Mesenchymal stem cell (in vitro differentiated cells and primary cell): ENCODE data around the gene APOL3.

ENCODE experiments used
- DNase-seq: peaks from one replicate; pipeline ENCODE4 v3.0.0-alpha.2; 2013
- H2AFZ ChIP-seq: one replicate; pipeline ENCODE4 v1.6.1; 2013; ENCODE audit warnings: low read depth, mild to moderate bottlenecking, control low read depth, inconsistent platforms, low read length, moderate library complexity
- H2AK5ac ChIP-seq: 2 replicates; pipeline ENCODE4 v1.6.1; 2013; ENCODE audit warnings: low read length, moderate library complexity, mild to moderate bottlenecking, inconsistent platforms; ENCODE audit not compliant: severe bottlenecking
- H2BK120ac ChIP-seq: one replicate; pipeline ENCODE4 v1.6.1; 2013; ENCODE audit warnings: low read depth, mild to moderate bottlenecking, inconsistent platforms, low read length, moderate library complexity
- H2BK12ac ChIP-seq, 2 experiments: one replicate each; pipeline ENCODE4 v1.6.1; 2013; ENCODE audit warnings: inconsistent platforms in 2 of 2, low read length in 2 of 2, mild to moderate bottlenecking in 2 of 2, moderate library complexity in 2 of 2, control low read depth in 1 of 2
- H2BK15ac ChIP-seq: one replicate; pipeline ENCODE4 v1.6.1; 2013; ENCODE audit warnings: mild to moderate bottlenecking, low read depth, inconsistent platforms; ENCODE audit not compliant: poor library complexity, severe bottlenecking
- H2BK5ac ChIP-seq: 2 replicates; pipeline ENCODE4 v1.6.1; 2013; ENCODE audit warnings: low read depth, mild to moderate bottlenecking, low read length, control low read depth, inconsistent platforms; ENCODE audit not compliant: poor library complexity, severe bottlenecking
- H3K14ac ChIP-seq, 2 experiments: one replicate each; pipeline ENCODE4 v1.6.1; 2013; ENCODE audit warnings: inconsistent platforms in 2 of 2, low read length in 2 of 2, control low read depth in 1 of 2, mild to moderate bottlenecking in 1 of 2, moderate library complexity in 1 of 2
- H3K18ac ChIP-seq, 2 experiments: one replicate each; pipeline ENCODE4 v1.6.1; 2013; ENCODE audit warnings: inconsistent platforms in 2 of 2, low read length in 2 of 2, control low read depth in 1 of 2, low read depth in 1 of 2, mild to moderate bottlenecking in 1 of 2
- H3K23ac ChIP-seq, 2 experiments: one replicate each; pipeline ENCODE4 v1.6.1; 2013; ENCODE audit warnings: inconsistent platforms in 2 of 2, low read length in 2 of 2, mild to moderate bottlenecking in 2 of 2, moderate library complexity in 2 of 2, control low read depth in 1 of 2
- H3K27ac ChIP-seq: 2 replicates; pipeline ENCODE4 v1.5.1; 2013; ENCODE audit warnings: mild to moderate bottlenecking, moderate library complexity, low read length, control low read depth, inconsistent platforms; ENCODE audit not compliant: poor library complexity, severe bottlenecking
- H3K27me3 ChIP-seq, 2 experiments: 2 replicates each; pipeline versions ENCODE4 v1.6.1 to v1.7.0; 2013; ENCODE audit warnings: low read length in 2 of 2, mild to moderate bottlenecking in 2 of 2, moderate library complexity in 2 of 2, control low read depth in 1 of 2, inconsistent platforms in 1 of 2; ENCODE audit not compliant: control insufficient read depth in 1 of 2, insufficient read depth in 1 of 2
- H3K36me3 ChIP-seq, 2 experiments: 2 replicates each; pipeline versions ENCODE4 v1.6.1 to v1.7.0; 2013; ENCODE audit warnings: low read length in 2 of 2, control low read depth in 1 of 2, inconsistent platforms in 1 of 2, low read depth in 1 of 2, mild to moderate bottlenecking in 1 of 2; ENCODE audit not compliant: insufficient read depth in 2 of 2, control insufficient read depth in 1 of 2
- H3K4ac ChIP-seq, 2 experiments: one replicate each; pipeline ENCODE4 v1.6.1; 2013; ENCODE audit warnings: inconsistent platforms in 2 of 2, low read length in 2 of 2, mild to moderate bottlenecking in 2 of 2, moderate library complexity in 2 of 2, control low read depth in 1 of 2, low read depth in 1 of 2
- H3K4me1 ChIP-seq: 2 replicates; pipeline ENCODE4 v1.6.1; 2013; ENCODE audit warnings: low read depth, low read length, control low read depth; ENCODE audit not compliant: control insufficient read depth, insufficient read depth
- H3K4me2 ChIP-seq: 2 replicates; pipeline ENCODE4 v1.6.1; 2013; ENCODE audit warnings: low read length, mild to moderate bottlenecking, inconsistent platforms; ENCODE audit not compliant: poor library complexity, severe bottlenecking
- H3K4me3 ChIP-seq, 2 experiments: 2 replicates each; pipeline versions ENCODE4 v1.5.1 to v1.7.0; 2013; ENCODE audit warnings: low read length in 2 of 2, mild to moderate bottlenecking in 2 of 2, control low read depth in 1 of 2, low read depth in 1 of 2; ENCODE audit not compliant: insufficient read depth in 1 of 2
- H3K79me1 ChIP-seq: replicated peaks from 2 replicates; pipeline ENCODE4 v1.6.1; 2013; ENCODE audit warnings: mild to moderate bottlenecking, control low read depth, low read length, inconsistent platforms; ENCODE audit not compliant: poor library complexity, severe bottlenecking
- H3K9ac ChIP-seq: 2 replicates; pipeline ENCODE4 v1.7.0; 2013; ENCODE audit warnings: mild to moderate bottlenecking, low read length, moderate library complexity
- H3K9me3 ChIP-seq: 2 replicates; pipeline ENCODE4 v1.7.0; 2013; ENCODE audit warnings: mild to moderate bottlenecking, low read length; ENCODE audit not compliant: control insufficient read depth
- H4K8ac ChIP-seq: one replicate; pipeline ENCODE4 v1.6.1; 2013; ENCODE audit warnings: inconsistent platforms, mild to moderate bottlenecking, low read length, moderate library complexity
- H4K91ac ChIP-seq: one replicate; pipeline ENCODE4 v1.6.1; 2013; ENCODE audit warnings: mild to moderate bottlenecking, low read length, inconsistent platforms
- WGBS: methylation state at CpG from one replicate; pipeline ENCODE4 v1.1.7; 2013; ENCODE audit warnings: mixed read lengths; 5-methylcytosine and 5-hydroxymethylcytosine counted together

APOL3 gene

DNA sequence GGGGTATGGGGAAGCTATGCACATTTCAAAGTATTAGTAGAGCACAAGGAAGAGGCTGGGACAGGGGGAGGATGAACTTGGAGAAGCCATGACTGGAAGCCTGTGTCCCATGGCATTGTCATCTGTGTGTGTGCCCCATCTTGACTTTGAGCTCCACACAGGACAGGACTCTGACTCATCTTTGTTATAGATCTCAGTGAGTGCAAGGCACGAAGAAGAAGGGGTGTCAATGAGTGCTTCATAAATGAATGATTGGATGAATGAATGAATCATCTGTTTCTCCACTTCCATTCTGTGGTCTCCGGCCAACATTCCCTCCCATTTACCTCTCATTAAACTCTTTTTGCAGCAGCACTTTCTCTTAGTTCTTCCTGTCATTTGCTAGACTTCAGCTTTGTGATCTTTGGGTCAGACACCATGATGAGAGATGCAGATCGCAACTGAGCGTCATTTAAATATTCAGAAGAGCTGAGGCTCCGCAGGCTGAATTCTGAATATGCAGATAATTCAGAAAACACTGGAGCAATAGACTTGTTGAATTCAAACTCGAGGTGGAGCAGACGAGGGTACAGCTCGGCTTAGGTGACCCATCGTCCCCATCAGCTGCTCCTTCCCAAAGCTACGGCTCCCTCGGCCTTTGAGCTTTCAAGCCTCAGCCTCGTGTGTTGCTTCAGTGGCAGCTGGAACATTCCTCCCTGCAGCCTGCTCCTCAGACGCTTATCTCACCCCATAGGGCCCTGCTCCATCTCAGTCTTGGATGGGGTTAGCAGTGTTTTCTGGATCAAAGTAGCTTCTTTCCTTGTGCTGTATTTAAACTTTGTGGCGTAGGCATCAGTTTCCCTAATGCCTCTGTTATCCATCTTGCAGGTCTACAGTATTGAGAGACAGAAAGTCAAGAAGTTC lies 30.8 kb downstream of the APOL3 start:
- no peak overlapping the region for H3K4me3 ChIP-seq
- no peak overlapping the region for H2AFZ ChIP-seq
- H3K79me1 ChIP-seq = no peaks in the 10 kb centered on the region
- H3K4me1 ChIP-seq = peaks cover 2% of the 10 kb centered on the region
- no peak overlapping the region for H3K4me2 ChIP-seq
- H3K36me3 ChIP-seq = no peaks in the 10 kb centered on the region
- H3K23ac ChIP-seq = no peak overlapping the region
- H3K4ac ChIP-seq = no peak overlapping the region
- H2BK5ac ChIP-seq = no peak overlapping the region
- H4K8ac ChIP-seq = no peak overlapping the region
- no peak overlapping the region for H3K18ac ChIP-seq
- no peak overlapping the region for H2AK5ac ChIP-seq
- H2BK15ac ChIP-seq = no peak overlapping the region
- H2BK120ac ChIP-seq = no peak overlapping the region
- H2BK12ac ChIP-seq = no peak overlapping the region
- no peaks in the 10 kb centered on the region for H3K9me3 ChIP-seq
- H3K14ac ChIP-seq = no peak overlapping the region
- H3K9ac ChIP-seq = no peak overlapping the region
- 93% methylated on average over 11 of the region's 14 CpGs for WGBS
- H4K91ac ChIP-seq = no peak overlapping the region
- H3K27ac ChIP-seq = no peak overlapping the region
- no peak for DNase-seq
- peaks cover 45 to 71% of the 10 kb centered on the region in 2 experiments for H3K27me3 ChIP-seq

DNA sequence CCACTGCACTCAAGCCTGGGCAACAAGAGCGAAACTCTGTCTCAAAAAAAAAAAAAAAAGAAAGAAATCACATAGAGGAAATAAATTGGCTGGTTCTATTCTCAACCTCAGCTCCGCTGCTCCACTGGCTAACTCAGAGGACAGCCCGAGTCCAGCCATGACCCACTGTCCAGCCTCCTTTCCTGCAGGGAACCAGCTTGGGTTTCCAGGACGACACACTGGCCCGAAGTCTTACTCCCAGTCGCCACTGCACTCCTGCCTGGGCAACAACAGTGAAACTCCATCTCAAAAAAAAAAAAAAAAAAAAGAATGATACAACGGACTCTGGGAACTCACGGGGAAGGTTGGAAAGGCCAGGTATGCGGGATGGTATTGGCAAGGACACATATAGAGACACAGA lies 31.5 kb downstream of the APOL3 start:
- Histone ChIP-seq H2BK12ac (no peak overlapping the region), H2BK15ac (no peak overlapping the region), H3K4me1 (peaks cover 2% of the 10 kb centered on the region), H3K4me2 (no peak overlapping the region), H3K27ac (no peak overlapping the region), H4K91ac (no peak overlapping the region), H3K36me3 (no peaks in the 10 kb centered on the region), H3K4me3 (no peak overlapping the region), H3K18ac (no peak overlapping the region), H3K23ac (no peak overlapping the region), H2BK120ac (no peak overlapping the region), H3K9ac (no peak overlapping the region), H3K9me3 (no peaks in the 10 kb centered on the region), H3K4ac (no peak overlapping the region), H3K79me1 (no peaks in the 10 kb centered on the region), H2BK5ac (no peak overlapping the region), H3K27me3 (peaks cover 45 to 66% of the 10 kb centered on the region in 2 experiments), H2AFZ (no peak overlapping the region), H4K8ac (no peak overlapping the region), H3K14ac (no peak overlapping the region), H2AK5ac (no peak overlapping the region)
- 87% methylated on average over 7 of the region's 9 CpGs for WGBS
- no peak for DNase-seq

DNA sequence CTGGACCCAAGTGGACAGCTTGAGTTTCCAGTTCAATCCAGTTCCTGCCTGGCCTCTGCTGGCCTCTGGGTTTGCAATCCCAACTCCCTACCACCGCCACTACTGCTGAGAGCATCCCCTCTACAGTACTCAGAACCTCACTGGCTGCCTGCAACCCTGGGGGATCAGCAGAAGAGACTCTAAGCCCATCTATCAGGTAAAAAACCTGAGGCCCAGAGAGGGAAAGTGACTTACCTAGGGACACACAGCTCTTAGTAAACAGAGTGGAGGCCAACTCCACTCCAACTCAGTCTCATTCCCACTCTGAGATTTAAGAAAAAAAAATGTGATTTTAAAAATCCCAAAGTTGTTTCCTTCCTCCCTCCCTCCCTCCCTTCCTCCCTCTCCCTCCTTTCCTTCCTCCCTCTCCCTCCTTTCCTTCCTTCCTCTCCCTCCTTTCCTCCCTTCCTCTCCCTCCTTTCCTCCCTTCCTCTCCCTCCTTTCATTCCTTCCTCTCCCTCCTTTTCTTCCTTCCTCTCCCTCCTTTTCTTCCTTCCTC lies 34.5 kb downstream of the APOL3 start:
- no peak overlapping the region for H3K23ac ChIP-seq
- no peak overlapping the region for H3K18ac ChIP-seq
- H3K4me3 ChIP-seq = no peak overlapping the region
- peaks cover 31 to 40% of the 10 kb centered on the region in 2 experiments for H3K27me3 ChIP-seq
- H3K4me1 ChIP-seq = peaks cover 4% of the 10 kb centered on the region
- no peak overlapping the region for H2AK5ac ChIP-seq
- H3K27ac ChIP-seq = no peak overlapping the region
- no peak overlapping the region for H3K9ac ChIP-seq
- H3K4me2 ChIP-seq = no peak overlapping the region
- no peaks in the 10 kb centered on the region for H3K79me1 ChIP-seq
- no peaks in the 10 kb centered on the region for H3K9me3 ChIP-seq
- H4K8ac ChIP-seq = no peak overlapping the region
- H3K4ac ChIP-seq = no peak overlapping the region
- DNase-seq = no peak
- no peak overlapping the region for H2AFZ ChIP-seq
- H2BK15ac ChIP-seq = no peak overlapping the region
- no peaks in the 10 kb centered on the region for H3K36me3 ChIP-seq
- H2BK5ac ChIP-seq = no peak overlapping the region
- WGBS = 95% methylated on average over 1 of the region's 1 CpG
- no peak overlapping the region for H2BK12ac ChIP-seq
- no peak overlapping the region for H2BK120ac ChIP-seq
- no peak overlapping the region for H3K14ac ChIP-seq
- H4K91ac ChIP-seq = no peak overlapping the region

DNA sequence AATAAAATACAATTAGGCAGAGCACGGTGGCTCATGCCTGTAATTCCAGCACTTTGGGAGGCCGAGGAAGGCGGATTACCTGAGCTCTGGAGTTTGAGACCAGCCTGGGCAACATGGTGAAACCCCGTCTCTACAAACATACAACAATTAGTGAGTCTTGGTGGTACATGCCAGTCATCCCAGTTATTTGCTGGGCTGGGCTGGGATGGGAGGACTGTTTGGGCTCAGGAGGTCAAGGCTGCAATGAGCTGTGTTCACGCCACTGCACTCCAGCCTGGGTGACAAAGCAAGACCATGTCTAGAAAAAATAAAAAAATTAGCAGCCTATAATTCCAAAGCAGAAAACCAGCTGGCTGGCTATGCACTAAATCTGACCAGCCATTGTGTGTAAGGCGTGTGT lies 35.1 kb downstream of the APOL3 start:
- 94% methylated on average over 4 of the region's 6 CpGs for WGBS
- Histone ChIP-seq H3K9me3 (no peaks in the 10 kb centered on the region), H4K8ac (no peak overlapping the region), H3K23ac (no peak overlapping the region), H2AFZ (no peak overlapping the region), H3K36me3 (no peaks in the 10 kb centered on the region), H3K4ac (no peak overlapping the region), H2BK15ac (no peak overlapping the region), H3K18ac (no peak overlapping the region), H2AK5ac (no peak overlapping the region), H3K79me1 (no peaks in the 10 kb centered on the region), H3K9ac (no peak overlapping the region), H2BK12ac (no peak overlapping the region), H3K4me2 (no peak overlapping the region), H3K27ac (no peak overlapping the region), H3K4me3 (no peak overlapping the region), H2BK120ac (no peak overlapping the region), H3K27me3 (peaks cover 25 to 33% of the 10 kb centered on the region in 2 experiments), H3K14ac (no peak overlapping the region), H3K4me1 (peaks cover 4% of the 10 kb centered on the region), H2BK5ac (no peak overlapping the region), H4K91ac (no peak overlapping the region)
- DNase-seq = no peak
